Pulmonary artery endothelial cell (primary cell): ENCODE measurements around the gene CYP26B1. TPM values are rescaled to one million over a fixed set of nuclear protein-coding genes. Genes with fewer than 3 reads are reported as not detected.
A peak's percentile ranks its signal among the peaks of the same experiment; 100 is the strongest.

Experiments
- DNase-seq: peaks from one replicate; pipeline ENCODE4 v3.0.0-alpha.2; 2011; ENCODE audit warnings: low read depth, low spot score
- total RNA-seq: library from RNA; depleted of rRNA; stranded (reverse); fragments of >200 nt; gene quantifications from 2 replicates; pipeline ENCODE4 v1.2.3, GENCODE V29; 2014

Gene CYP26B1, protein sequence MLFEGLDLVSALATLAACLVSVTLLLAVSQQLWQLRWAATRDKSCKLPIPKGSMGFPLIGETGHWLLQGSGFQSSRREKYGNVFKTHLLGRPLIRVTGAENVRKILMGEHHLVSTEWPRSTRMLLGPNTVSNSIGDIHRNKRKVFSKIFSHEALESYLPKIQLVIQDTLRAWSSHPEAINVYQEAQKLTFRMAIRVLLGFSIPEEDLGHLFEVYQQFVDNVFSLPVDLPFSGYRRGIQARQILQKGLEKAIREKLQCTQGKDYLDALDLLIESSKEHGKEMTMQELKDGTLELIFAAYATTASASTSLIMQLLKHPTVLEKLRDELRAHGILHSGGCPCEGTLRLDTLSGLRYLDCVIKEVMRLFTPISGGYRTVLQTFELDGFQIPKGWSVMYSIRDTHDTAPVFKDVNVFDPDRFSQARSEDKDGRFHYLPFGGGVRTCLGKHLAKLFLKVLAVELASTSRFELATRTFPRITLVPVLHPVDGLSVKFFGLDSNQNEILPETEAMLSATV
- 0.13 and 0.78 TPM in 2 replicates for total RNA-seq

GRCh38 chr2:72147303-72147971, at the start of gene CYP26B1:
Gene CYP26B1, minus strand, starts transcription at chr2:72147862. Its CDS starts 28 bp downstream, at chr2:72147834.
- no peak for DNase-seq

- no peak for DNase-seq
These were observed 46.1 kb upstream of the CYP26B1 start for GRCh38 chr2:72193723-72194122.

DNA sequence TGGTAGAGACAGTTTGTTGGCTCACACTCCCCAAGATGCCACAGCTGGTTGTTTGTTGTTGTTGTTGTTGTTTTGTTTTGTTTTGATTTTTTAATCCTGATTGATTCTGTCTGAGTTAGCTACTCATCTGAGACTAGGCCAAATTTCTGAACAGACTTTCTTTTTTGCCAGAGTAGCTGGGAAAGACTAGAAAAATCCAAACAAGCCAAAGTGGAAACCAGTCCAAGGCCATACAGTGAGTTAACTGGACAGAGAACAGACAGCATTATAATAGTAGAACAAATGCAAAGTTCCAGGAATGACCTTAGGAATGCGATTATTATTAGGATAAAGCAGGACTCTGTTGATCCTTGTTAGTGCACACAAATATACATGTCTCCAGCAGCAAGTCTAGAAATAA, 43.8 kb upstream of the CYP26B1 start:
- DNase-seq: no peak

- no peak for DNase-seq
These were observed 37.5 kb upstream of the CYP26B1 start for GRCh38 chr2:72185206-72185605.

- no peak for DNase-seq
These were observed 35.8 kb upstream of the CYP26B1 start for GRCh38 chr2:72183466-72183865.

DNA sequence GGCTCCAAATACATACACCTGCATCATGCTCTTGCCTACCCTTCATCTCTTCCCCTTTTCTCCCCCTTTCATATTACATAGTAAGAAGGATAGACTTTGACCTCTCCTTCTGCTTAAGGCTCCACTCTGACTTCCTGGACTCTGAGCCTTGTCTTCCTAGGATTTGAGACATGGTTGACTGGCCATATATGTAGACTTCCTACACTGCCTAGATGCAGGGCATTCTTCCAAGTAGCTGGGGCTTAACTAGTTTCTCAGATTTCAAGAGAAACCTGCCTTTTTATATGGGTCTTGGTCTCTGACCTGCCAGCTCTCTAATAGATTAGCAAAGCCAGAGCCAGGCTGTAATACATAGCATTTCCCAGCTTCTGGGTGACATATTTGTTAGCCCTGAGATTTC, 35.4 kb upstream of the CYP26B1 start:
- no peak for DNase-seq

GRCh38 chr2:72182547-72182946, 34.9 kb upstream of the CYP26B1 start:
- no peak for DNase-seq

DNA sequence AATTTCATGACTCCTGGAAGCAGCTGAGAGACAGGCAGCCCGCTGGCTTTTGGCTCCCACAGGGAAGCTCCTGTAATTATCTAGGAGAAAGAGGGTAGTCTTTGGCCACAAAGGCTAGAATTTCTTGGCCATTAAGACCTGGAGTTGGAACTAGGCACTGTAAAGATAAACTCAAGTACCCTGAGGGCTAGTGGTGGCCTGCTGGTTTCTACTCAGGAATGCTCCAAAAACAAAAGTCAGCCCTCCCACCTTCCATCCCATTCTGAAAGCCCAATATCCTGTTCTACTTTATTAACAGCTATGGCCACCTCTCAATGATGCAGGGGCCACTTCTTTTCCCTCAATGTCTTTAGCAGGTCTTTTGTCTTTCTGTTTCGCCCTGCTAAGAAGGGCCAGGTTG, 34.0 kb upstream of the CYP26B1 start:
- no peak for DNase-seq

- no peak for DNase-seq
These were observed 32.7 kb upstream of the CYP26B1 start for GRCh38 chr2:72180351-72180750.

DNA sequence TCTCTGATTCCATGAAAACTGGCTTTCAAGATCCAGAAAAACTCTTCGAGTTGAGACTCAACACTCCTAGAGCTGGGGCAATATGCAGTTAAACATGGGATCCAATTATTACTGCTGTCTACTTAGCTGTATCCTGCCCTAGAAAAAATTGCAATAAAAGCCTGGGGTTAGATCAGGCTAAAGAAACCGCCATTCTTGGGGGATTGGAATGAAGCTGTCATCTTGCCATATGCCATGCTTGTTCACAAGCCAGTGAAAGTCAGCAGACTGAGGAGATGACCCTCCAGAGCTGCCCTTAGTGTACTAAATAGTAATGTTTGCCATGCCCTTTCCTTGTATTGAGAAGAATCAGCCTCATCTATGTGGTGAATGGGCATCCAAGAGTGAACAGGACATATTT, 30.9 kb upstream of the CYP26B1 start:
- DNase-seq: no peak

DNA sequence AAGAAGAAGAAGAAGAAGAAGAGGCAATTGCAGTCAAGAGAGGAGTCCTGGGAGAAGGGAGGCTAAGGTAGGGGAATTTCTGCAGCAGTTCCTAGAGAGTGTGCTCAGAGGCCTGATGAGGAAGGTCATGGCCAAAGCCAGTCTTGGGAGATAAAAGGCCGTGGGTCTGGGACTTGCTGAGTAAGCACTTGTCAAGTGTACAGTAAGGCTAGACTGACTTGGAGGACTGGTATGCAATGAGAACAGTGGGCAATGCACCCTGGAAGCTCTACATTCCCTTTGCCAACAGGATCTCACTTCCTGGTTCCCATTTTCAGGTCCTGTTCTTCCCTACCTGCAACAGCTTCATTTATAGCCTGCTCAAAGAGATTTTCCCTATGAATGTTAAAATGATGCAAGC, 28.6 kb upstream of the CYP26B1 start:
- DNase-seq: no peak

DNA sequence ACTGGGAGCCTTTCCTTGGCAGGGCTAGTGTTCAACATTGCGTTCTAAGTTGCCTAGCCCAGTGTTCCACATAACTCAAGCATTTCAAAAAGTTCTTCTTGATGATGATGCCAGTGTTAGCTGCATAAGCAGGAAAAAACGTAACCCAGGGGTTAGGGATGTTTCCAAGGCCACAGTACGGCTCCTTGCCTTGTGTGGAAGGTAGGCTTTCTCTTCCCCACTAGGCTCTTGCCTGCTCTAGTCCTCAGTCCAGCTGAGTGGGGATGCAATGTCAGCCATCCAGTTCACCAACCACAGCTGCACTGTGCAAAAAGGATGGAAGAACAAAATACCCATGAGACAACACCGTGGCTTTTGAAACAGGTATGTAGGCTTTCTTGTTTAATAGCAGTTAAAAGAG, 28.0 kb upstream of the CYP26B1 start:
- no peak for DNase-seq

- peak; percentile 13 for DNase-seq
These were observed 26.1 kb upstream of the CYP26B1 start for GRCh38 chr2:72173640-72174321.

GRCh38 chr2:72172478-72172877, 24.8 kb upstream of the CYP26B1 start:
- no peak for DNase-seq

GRCh38 chr2:72166279-72166678, 18.6 kb upstream of the CYP26B1 start:
- no peak for DNase-seq

- DNase-seq: no peak
These were observed 18.1 kb upstream of the CYP26B1 start for GRCh38 chr2:72165792-72166191.

DNA sequence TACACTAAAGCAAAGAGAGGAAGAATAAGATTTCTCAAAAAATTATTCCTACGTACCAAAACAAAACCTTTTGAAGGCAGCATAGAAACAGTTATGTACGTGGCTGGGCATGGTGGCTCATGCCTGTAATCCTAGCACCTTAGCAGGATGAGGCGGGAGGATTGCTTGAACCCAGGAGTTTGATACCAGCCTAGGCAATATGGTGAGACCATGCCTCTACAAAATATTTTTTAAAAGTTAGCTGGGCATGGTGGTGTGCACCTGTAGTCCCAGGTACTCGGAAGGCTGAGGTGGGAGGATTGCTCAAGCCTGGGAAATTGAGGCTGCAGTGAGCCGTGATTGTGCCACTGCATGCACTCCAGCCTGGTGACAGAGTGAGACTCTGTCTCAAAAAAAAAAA, 14.9 kb upstream of the CYP26B1 start:
- no peak for DNase-seq

GRCh38 chr2:72159211-72159993, 11.7 kb upstream of the CYP26B1 start:
- DNase-seq: no peak

- no peak for DNase-seq
These were observed 10.5 kb upstream of the CYP26B1 start for GRCh38 chr2:72157871-72158771.

DNA sequence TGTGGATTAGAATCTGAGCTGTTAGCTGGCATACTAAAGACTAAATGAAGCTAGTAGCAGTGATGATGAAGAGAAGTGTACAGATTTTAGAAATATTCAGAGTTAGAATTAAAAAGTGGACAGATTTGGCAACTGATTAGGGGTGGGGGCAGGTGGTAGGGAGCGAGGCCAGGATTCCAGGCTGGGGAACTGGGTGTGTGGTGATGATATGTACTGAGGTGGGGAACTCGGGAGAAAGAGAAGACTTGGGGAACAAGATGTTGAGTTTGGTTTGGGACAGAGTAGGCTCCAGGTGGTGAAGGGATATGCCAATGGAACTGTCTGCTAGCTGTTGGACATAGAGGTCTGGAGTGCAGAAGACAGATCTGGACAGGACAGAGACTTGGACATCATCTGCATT, 9.2 kb upstream of the CYP26B1 start:
- no peak for DNase-seq
